Measurements from ENCODE around the gene LANCL1.
"Not testable (repeated sequence)": the region's sequence is repeated elsewhere in the genome, so short reads cannot be mapped to it uniquely, and the experiment has no call there.

Gene LANCL1

DNA sequence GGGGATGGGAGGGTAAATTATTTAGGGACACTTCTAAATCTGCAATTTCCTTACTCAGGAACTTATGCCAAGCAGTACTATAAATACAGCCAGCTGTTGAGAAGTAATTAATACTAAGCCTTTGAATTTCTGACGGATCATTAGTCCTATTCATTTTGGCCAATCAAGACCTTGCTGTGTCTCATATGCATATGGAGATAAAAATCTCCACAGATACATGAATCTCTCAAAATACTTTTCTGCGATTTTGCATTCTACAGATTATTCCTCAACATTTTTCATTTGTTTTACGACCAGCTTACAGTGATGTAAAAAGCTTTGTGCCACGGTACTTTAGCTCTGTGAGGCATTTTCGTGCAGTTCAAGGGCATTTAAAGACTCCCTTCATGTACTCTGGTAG, 16.7 kb downstream of the LANCL1 start:
- Histone ChIP-seq H3K4me1 (ENCODE audit: control extremely low read depth in 1 of 4, control insufficient read depth in 4 of 4, insufficient read depth in 4 of 4, low read length in 3 of 4) (no peaks in the 10 kb centered on the region), H3K36me3 (ENCODE audit: control insufficient read depth in 4 of 4, insufficient read depth in 4 of 4, low read length in 3 of 4) (peaks cover 13 to 56% (median 27%) of the 10 kb centered on the region in 4 experiments), H3K27me3 (replicated peaks in 2 of 5; ENCODE audit: control insufficient read depth in 4 of 5, insufficient read depth in 5 of 5, low read length in 4 of 5) (no peaks in the 10 kb centered on the region), H3K9me3 (ENCODE audit: control extremely low read depth in 1 of 5, control insufficient read depth in 4 of 5, insufficient read depth in 2 of 5, low read depth in 1 of 5, low read length in 4 of 5) (no peaks in the 10 kb centered on the region), H3K4me3 (ENCODE audit: control insufficient read depth in 1 of 7, extremely low read depth in 1 of 7, insufficient read depth in 4 of 7, low read depth in 2 of 7, low read length in 6 of 7) (no peak overlapping the region), H3K27ac (ENCODE audit: insufficient read depth in 1 of 2, low read depth in 1 of 2, low read length in 2 of 2, poor library complexity in 1 of 2, severe bottlenecking in 2 of 2) (no peak overlapping the region)
- ChIA-PET POLR2A (no interaction called here), CTCF (interaction anchor here (0.6 kb wide), 1 partner anchor 1269 kb away, joined by 3 read pairs; no protein-coding TSS in a partner anchor)
- no peak for DNase-seq
- 98% methylated on average over 4 of the region's 5 CpGs for WGBS (ENCODE audit: insufficient coverage)

DNA sequence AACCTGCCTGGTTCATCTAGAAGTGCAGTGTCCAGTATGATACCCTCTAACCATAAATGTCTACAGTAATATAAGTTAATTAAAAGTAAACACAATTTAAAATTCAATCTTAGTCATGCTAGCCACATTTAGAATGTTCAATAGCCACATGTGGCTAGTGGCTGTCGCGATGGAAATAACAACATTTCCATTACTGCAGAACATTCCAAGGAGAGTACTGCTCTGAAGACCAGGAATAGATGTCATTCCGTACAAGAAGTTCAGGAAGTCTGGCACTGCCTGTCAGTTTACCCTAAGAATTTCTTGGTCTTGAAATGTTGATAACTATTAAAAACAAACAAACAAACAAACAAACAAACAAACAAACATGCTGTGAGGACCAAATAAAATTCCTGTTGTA, 17.2 kb downstream of the LANCL1 start:
- H3K4me1 ChIP-seq (ENCODE audit: control extremely low read depth in 1 of 4, control insufficient read depth in 4 of 4, insufficient read depth in 4 of 4, low read length in 3 of 4) = no peaks in the 10 kb centered on the region
- whole genome bisulfite sequencing (ENCODE audit: insufficient coverage) = 92% methylated on average over 2 of the region's 3 CpGs
- H3K36me3 ChIP-seq (ENCODE audit: control insufficient read depth in 4 of 4, insufficient read depth in 4 of 4, low read length in 3 of 4) = peaks cover 13 to 60% (median 31%) of the 10 kb centered on the region in 4 experiments
- no peak overlapping the region for H3K27ac ChIP-seq (ENCODE audit: insufficient read depth in 1 of 2, low read depth in 1 of 2, low read length in 2 of 2, poor library complexity in 1 of 2, severe bottlenecking in 2 of 2)
- no peaks in the 10 kb centered on the region for H3K27me3 ChIP-seq (replicated peaks in 2 of 5; ENCODE audit: control insufficient read depth in 4 of 5, insufficient read depth in 5 of 5, low read length in 4 of 5)
- no peaks in the 10 kb centered on the region for H3K9me3 ChIP-seq (ENCODE audit: control extremely low read depth in 1 of 5, control insufficient read depth in 4 of 5, insufficient read depth in 2 of 5, low read depth in 1 of 5, low read length in 4 of 5)
- H3K4me3 ChIP-seq (ENCODE audit: control insufficient read depth in 1 of 7, extremely low read depth in 1 of 7, insufficient read depth in 4 of 7, low read depth in 2 of 7, low read length in 6 of 7) = no peak overlapping the region
- CTCF ChIA-PET = interaction anchor here (0.6 kb wide), 1 partner anchor 1269 kb away, joined by 3 read pairs; no protein-coding TSS in a partner anchor
- DNase-seq = no peak
- POLR2A ChIA-PET = no interaction called here

DNA sequence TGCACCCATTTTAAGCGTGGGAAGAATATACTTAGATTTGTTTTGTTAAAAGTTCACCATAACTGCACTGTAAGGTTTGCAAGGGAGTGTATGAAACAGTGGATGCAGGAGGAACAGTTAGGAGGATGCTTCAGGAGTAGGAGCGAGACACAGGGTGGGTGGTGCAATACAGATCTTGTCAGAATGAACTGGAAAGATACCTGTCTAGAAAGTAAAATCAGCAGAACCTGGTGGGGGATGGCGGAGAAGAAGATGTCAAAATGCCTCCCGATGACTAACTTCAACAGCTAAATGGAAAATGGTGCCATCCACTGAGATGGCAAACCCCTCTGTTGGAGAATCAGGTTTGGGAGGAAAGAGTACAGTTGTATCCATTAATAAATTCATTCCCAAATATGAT, 18.2 kb downstream of the LANCL1 start:
- no peak overlapping the region for H3K27ac ChIP-seq (ENCODE audit: insufficient read depth in 1 of 2, low read depth in 1 of 2, low read length in 2 of 2, poor library complexity in 1 of 2, severe bottlenecking in 2 of 2)
- CTCF ChIA-PET = interaction anchor here (0.9 to 1.3 kb wide), 2 partner anchors 10 to 11 kb away, joined by 3 to 4 read pairs; no protein-coding TSS in a partner anchor
- H3K4me3 ChIP-seq (ENCODE audit: control insufficient read depth in 1 of 7, extremely low read depth in 1 of 7, insufficient read depth in 4 of 7, low read depth in 2 of 7, low read length in 6 of 7) = no peak overlapping the region
- 96% methylated on average over 3 of the region's 4 CpGs for WGBS (ENCODE audit: insufficient coverage)
- H3K27me3 ChIP-seq (replicated peaks in 2 of 5; ENCODE audit: control insufficient read depth in 4 of 5, insufficient read depth in 5 of 5, low read length in 4 of 5) = no peaks in the 10 kb centered on the region
- H3K9me3 ChIP-seq (ENCODE audit: control extremely low read depth in 1 of 5, control insufficient read depth in 4 of 5, insufficient read depth in 2 of 5, low read depth in 1 of 5, low read length in 4 of 5) = no peaks in the 10 kb centered on the region
- no peak for DNase-seq
- H3K4me1 ChIP-seq (ENCODE audit: control extremely low read depth in 1 of 4, control insufficient read depth in 4 of 4, insufficient read depth in 4 of 4, low read length in 3 of 4) = no peaks in the 10 kb centered on the region
- POLR2A ChIA-PET = no interaction called here
- H3K36me3 ChIP-seq (ENCODE audit: control insufficient read depth in 4 of 4, insufficient read depth in 4 of 4, low read length in 3 of 4) = peaks cover 13 to 66% (median 35%) of the 10 kb centered on the region in 4 experiments

DNA sequence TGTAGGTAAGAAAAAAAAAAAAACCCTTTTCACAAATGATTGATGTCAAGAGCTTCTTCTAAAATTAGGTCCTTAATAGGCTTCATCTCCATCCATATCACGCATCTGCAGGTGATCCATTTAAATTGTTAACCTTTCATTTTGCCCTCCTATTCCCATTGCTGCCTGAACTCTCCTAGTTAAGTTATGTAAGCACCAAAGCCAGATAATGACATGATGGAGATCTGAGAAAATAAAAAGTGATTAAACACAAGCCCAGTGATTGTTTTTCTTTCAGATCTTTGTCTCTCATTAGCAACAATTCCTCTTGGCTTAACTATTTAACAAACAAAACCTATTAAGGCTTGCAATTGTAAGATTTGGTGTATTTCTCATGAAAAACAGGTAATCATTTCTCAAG, 20.0 kb downstream of the LANCL1 start:
- WGBS (ENCODE audit: insufficient coverage) = no CpG with 5 or more reads among the region's 1 CpG
- CTCF ChIA-PET = no interaction called here
- peaks cover 13 to 72% (median 29%) of the 10 kb centered on the region in 4 experiments for H3K36me3 ChIP-seq (ENCODE audit: control insufficient read depth in 4 of 4, insufficient read depth in 4 of 4, low read length in 3 of 4)
- no peak overlapping the region for H3K4me3 ChIP-seq (ENCODE audit: control insufficient read depth in 1 of 7, extremely low read depth in 1 of 7, insufficient read depth in 4 of 7, low read depth in 2 of 7, low read length in 6 of 7)
- no peaks in the 10 kb centered on the region for H3K9me3 ChIP-seq (ENCODE audit: control extremely low read depth in 1 of 5, control insufficient read depth in 4 of 5, insufficient read depth in 2 of 5, low read depth in 1 of 5, low read length in 4 of 5)
- POLR2A ChIA-PET = no interaction called here
- no peaks in the 10 kb centered on the region for H3K27me3 ChIP-seq (replicated peaks in 2 of 5; ENCODE audit: control insufficient read depth in 4 of 5, insufficient read depth in 5 of 5, low read length in 4 of 5)
- H3K4me1 ChIP-seq (ENCODE audit: control extremely low read depth in 1 of 4, control insufficient read depth in 4 of 4, insufficient read depth in 4 of 4, low read length in 3 of 4) = no peaks in the 10 kb centered on the region
- no peak overlapping the region for H3K27ac ChIP-seq (ENCODE audit: insufficient read depth in 1 of 2, low read depth in 1 of 2, low read length in 2 of 2, poor library complexity in 1 of 2, severe bottlenecking in 2 of 2)
- no peak for DNase-seq

DNA sequence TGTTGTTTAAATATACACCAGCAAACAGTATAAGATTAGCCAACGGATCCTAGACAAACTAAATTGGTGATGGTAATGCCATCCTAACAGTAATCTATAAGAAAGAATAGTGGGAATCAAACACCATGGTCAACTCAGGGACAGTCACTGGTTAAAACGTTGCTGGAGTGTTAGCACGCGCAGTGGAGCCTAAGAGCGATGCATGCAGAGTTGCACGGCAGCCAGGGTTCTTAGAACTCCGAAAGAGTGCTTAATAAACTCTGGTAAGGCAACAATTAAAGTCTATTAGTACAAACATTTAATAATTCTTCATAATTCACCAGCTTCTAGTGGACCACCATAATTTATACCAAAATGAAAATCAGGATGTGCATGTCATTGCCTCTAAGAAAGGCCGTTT, 22.2 kb downstream of the LANCL1 start:
- CTCF ChIA-PET = no interaction called here
- Histone ChIP-seq H3K27me3 (replicated peaks in 2 of 5; ENCODE audit: control insufficient read depth in 4 of 5, insufficient read depth in 5 of 5, low read length in 4 of 5) (no peaks in the 10 kb centered on the region), H3K9me3 (ENCODE audit: control extremely low read depth in 1 of 5, control insufficient read depth in 4 of 5, insufficient read depth in 2 of 5, low read depth in 1 of 5, low read length in 4 of 5) (peaks cover 0 to 5% (median 0%) of the 10 kb centered on the region in 5 experiments), H3K4me1 (ENCODE audit: control extremely low read depth in 1 of 4, control insufficient read depth in 4 of 4, insufficient read depth in 4 of 4, low read length in 3 of 4) (no peaks in the 10 kb centered on the region), H3K36me3 (ENCODE audit: control insufficient read depth in 4 of 4, insufficient read depth in 4 of 4, low read length in 3 of 4) (peaks cover 12 to 65% (median 26%) of the 10 kb centered on the region in 4 experiments), H3K27ac (ENCODE audit: insufficient read depth in 1 of 2, low read depth in 1 of 2, low read length in 2 of 2, poor library complexity in 1 of 2, severe bottlenecking in 2 of 2) (no peak overlapping the region), H3K4me3 (ENCODE audit: control insufficient read depth in 1 of 7, extremely low read depth in 1 of 7, insufficient read depth in 4 of 7, low read depth in 2 of 7, low read length in 6 of 7) (no peak overlapping the region)
- 100% methylated on average over 2 of the region's 8 CpGs for WGBS (ENCODE audit: insufficient coverage)
- no peak for DNase-seq
- POLR2A ChIA-PET = no interaction called here

DNA sequence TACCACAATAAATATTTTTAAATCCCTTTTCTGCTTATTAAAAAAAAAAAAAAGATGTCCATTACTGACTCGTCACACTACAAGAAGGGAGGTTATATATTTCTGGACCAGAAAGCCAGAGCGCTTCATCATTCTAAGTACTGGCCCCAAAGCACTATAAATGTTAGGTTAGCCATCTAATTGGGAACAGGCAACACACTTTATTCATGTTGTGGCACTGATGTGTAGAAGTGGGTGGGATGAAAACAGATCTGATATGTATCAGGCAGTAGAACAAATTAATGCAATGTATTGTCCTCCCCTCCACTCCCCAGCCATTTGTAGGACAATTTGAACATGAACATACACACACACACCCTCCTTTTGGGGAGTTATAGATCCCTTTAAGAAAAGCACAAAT, 24.4 kb downstream of the LANCL1 start:
- POLR2A ChIA-PET = no interaction called here
- peaks cover 0 to 12% (median 0%) of the 10 kb centered on the region in 5 experiments for H3K9me3 ChIP-seq (ENCODE audit: control extremely low read depth in 1 of 5, control insufficient read depth in 4 of 5, insufficient read depth in 2 of 5, low read depth in 1 of 5, low read length in 4 of 5)
- no peak overlapping the region for H3K4me3 ChIP-seq (ENCODE audit: control insufficient read depth in 1 of 7, extremely low read depth in 1 of 7, insufficient read depth in 4 of 7, low read depth in 2 of 7, low read length in 6 of 7)
- H3K27ac ChIP-seq (ENCODE audit: insufficient read depth in 1 of 2, low read depth in 1 of 2, low read length in 2 of 2, poor library complexity in 1 of 2, severe bottlenecking in 2 of 2) = no peak overlapping the region
- CTCF ChIA-PET = no interaction called here
- H3K27me3 ChIP-seq (replicated peaks in 2 of 5; ENCODE audit: control insufficient read depth in 4 of 5, insufficient read depth in 5 of 5, low read length in 4 of 5) = no peaks in the 10 kb centered on the region
- H3K4me1 ChIP-seq (ENCODE audit: control extremely low read depth in 1 of 4, control insufficient read depth in 4 of 4, insufficient read depth in 4 of 4, low read length in 3 of 4) = no peaks in the 10 kb centered on the region
- WGBS (ENCODE audit: insufficient coverage) = no CpG with 5 or more reads among the region's 2 CpGs
- H3K36me3 ChIP-seq (ENCODE audit: control insufficient read depth in 4 of 4, insufficient read depth in 4 of 4, low read length in 3 of 4) = peaks cover 5 to 48% (median 17%) of the 10 kb centered on the region in 4 experiments
- no peak for DNase-seq

DNA sequence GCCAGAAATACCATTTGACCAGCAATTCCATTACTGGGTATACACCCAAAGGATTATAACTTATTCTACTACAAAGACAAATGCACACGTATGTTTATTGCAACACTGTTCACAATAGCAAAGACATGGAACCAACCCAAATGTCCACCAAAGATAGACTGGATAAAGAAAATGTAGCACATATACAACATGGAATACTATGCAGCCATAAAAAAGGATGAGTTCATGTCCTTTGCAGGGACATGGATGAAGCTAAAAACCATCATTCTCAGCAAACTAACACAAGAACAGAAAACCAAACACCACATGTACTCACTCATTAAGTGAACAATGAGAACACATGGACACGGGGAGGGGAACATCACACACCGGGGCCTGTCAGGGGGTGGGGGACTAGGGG, 25.6 kb downstream of the LANCL1 start:
- H3K4me1 ChIP-seq (ENCODE audit: control extremely low read depth in 1 of 4, control insufficient read depth in 4 of 4, insufficient read depth in 4 of 4, low read length in 3 of 4); H3K27ac ChIP-seq (ENCODE audit: insufficient read depth in 1 of 2, low read depth in 1 of 2, low read length in 2 of 2, poor library complexity in 1 of 2, severe bottlenecking in 2 of 2); H3K27me3 ChIP-seq (replicated peaks in 2 of 5; ENCODE audit: control insufficient read depth in 4 of 5, insufficient read depth in 5 of 5, low read length in 4 of 5); CTCF ChIA-PET; H3K4me3 ChIP-seq (ENCODE audit: control insufficient read depth in 1 of 7, extremely low read depth in 1 of 7, insufficient read depth in 4 of 7, low read depth in 2 of 7, low read length in 6 of 7); DNase-seq; POLR2A ChIA-PET: not testable (repeated sequence)
- H3K36me3 ChIP-seq (ENCODE audit: control insufficient read depth in 4 of 4, insufficient read depth in 4 of 4, low read length in 3 of 4) = peaks cover 5 to 54% (median 17%) of the 10 kb centered on the region in 4 experiments
- H3K9me3 ChIP-seq (ENCODE audit: control extremely low read depth in 1 of 5, control insufficient read depth in 4 of 5, insufficient read depth in 2 of 5, low read depth in 1 of 5, low read length in 4 of 5) = peaks cover 0 to 16% (median 0%) of the 10 kb centered on the region in 5 experiments
- no CpG with 5 or more reads among the region's 3 CpGs for WGBS (ENCODE audit: insufficient coverage)

Data from common myeloid progenitor, CD34-positive (primary cell).